HG02798 (cell line): Measurements from ENCODE around the gene SEMA7A.

ENCODE experiments used
- ATAC-seq: cut with Tn5 transposase; IDR thresholded peaks from one replicate; pipeline ENCODE4 v1.9.1; 2021; ENCODE audit warnings: mild to moderate bottlenecking; ENCODE audit not compliant: unreplicated experiment, poor library complexity

Gene SEMA7A

GRCh38 chr15:74432271-74432967 is 1.3 kb downstream of the SEMA7A start:
- no peak for ATAC-seq

DNA sequence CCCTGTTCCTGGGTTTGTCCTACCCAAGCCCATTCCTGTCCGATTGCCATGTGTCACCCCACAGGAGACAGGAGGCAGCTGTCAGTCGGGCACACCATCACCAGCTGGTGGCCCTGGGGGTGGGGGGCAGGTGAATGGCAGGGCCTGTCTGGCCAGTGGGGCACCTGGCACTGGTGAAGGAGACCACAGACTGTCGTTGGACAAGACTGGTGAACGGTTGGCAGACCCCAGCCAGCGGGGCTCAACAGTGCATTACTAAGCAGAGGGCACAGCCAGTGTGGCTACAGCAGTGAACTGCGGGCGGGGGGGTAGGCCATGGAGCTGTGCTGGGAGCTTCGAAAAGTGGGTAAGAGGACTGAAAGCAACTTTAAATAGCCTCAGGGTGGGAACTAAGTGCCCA is 2.1 kb downstream of the SEMA7A start:
- no peak for ATAC-seq

GRCh38 chr15:74431116-74431515 is 2.6 kb downstream of the SEMA7A start:
- ATAC-seq, result no peak

GRCh38 chr15:74430510-74430951 is 3.2 kb downstream of the SEMA7A start:
- no peak for ATAC-seq

DNA sequence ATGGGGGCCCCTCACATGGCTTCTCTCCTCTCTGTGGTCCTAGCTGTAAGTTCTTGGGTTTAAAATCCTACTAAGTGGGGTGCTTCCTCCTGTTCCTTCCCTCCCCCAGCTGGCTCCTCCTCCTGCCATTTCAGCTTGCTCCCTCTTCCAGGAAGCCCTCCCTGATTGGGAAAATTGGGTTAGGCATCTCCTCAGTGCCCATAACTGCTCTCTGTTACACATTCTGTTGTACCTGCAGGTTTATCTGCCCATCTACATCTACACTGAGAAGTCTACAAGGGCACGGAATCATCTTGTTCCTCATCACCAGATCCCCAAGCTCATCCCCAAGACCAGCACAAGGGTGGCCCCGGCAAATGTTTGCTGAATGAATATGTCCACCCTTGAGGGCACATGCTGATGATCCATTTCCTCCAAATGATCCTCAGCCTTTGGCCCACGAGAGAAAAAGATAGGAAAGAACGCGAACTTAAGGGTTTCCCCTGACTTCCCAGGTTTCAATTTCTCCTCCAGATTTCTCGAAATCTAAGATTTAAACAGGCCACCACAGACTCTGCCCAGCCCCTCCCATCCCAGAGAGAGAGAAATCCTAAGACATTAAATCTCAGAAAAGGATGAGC is 3.9 kb downstream of the SEMA7A start:
- no peak for ATAC-seq

GRCh38 chr15:74428970-74429780 is 4.6 kb downstream of the SEMA7A start:
- ATAC-seq, result no peak

- peak; percentile 31 for ATAC-seq
Measured at GRCh38 chr15:74428442-74428787, 5.3 kb downstream of the SEMA7A start.

GRCh38 chr15:74427607-74428441 is 5.9 kb downstream of the SEMA7A start:
- no peak for ATAC-seq

DNA sequence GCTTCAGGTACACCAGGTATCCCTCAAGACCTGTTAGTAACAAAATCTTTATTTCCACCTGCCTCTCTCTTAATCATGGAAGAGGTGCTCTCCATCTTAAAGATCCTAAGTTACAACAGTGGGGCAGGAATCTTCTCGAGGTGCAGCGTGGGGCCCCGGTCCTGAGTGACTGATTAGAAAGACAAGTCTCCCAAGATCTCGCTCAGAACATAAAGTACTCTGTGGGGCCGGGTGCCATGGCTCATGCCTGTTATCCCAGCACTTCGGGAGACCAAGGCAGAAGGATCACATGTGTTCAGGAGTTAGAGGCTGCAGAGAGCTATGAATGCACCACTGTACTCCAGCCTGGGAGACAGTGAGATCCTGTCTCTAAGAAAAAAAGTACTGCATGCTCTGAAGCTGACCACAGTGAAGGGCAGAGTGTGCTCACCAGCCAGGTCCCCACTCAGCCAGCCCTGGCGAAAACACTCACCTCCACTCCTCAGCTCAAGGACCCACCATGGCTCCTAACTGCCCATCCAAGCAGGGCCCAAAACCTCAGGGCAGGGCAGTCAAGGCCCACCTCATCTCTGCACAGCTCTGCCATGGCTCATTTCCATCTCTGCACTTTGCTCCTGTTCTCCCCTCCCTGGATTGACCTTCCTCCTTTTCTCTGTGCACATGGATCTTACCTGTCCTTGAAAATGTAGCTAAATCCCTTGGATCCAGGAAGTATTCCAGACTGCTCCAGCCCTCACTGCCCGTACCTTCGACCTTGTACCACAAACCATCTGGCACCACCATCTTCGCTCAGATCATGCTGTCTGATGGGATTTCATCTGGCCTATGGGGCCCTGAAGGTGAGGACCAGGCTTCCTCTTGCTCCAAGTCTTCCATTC is 7.1 kb downstream of the SEMA7A start:
- no peak for ATAC-seq

DNA sequence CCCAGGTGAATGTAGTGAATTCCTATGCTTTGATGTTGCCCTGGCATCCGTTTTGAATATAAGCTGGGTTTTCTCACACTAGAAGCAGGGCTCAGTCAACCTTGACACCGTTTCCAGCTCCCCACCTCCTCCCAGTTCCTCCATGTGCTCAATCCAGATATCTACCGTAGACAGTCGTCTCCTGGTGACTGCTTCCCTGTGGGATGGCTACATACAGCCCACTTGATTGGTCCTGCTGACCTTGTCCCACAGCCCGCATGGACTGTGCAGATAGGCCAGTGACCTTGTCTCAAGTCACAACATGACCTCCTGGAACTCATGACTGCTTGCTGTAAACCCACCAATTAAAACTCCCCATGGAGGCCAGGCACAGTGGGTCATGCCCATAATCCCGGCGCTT is 8.1 kb downstream of the SEMA7A start:
- no peak for ATAC-seq

GRCh38 chr15:74424901-74425528 is 8.7 kb downstream of the SEMA7A start:
- ATAC-seq, result no peak

GRCh38 chr15:74423431-74424257 is 10.1 kb downstream of the SEMA7A start:
- ATAC-seq, result no peak

- no peak for ATAC-seq
Measured at GRCh38 chr15:74422652-74423430, 10.9 kb downstream of the SEMA7A start.

- no peak for ATAC-seq
Measured at GRCh38 chr15:74422265-74422651, 11.5 kb downstream of the SEMA7A start.

- no peak for ATAC-seq
Measured at GRCh38 chr15:74421302-74422245, 12.2 kb downstream of the SEMA7A start.

- no peak for ATAC-seq
Measured at GRCh38 chr15:74420193-74420905, 13.4 kb downstream of the SEMA7A start.
